Activated B cell treated with CpG ODN at 0.5 μM for 24 hours (primary cell): ENCODE measurements around the gene GRIK4. TPM values are rescaled to one million over a fixed set of nuclear protein-coding genes. Genes with fewer than 3 reads are reported as not detected.

Experiments used
- ATAC-seq: fragments of 200-7000 bp; cut with Tn5 transposase; one replicate; pipeline ENCODE4 v1.10.0; 2021; ENCODE audit warnings: low read depth, mild to moderate bottlenecking, moderate library complexity
- CTCF ChIA-PET: fragments of 350-600 bp; sonication (Branson Sonifier 250); formaldehyde crosslinking; loops from one replicate; lab custom pipeline; 2021; ENCODE audit warnings: antibody characterized with exemption; lab: Charles Lee
- POLR2A ChIA-PET: fragments of 350-600 bp; sonication (Branson Sonifier 250); formaldehyde crosslinking; loops from one replicate; lab custom pipeline; 2021; ENCODE audit warnings: antibody characterized with exemption; lab: Charles Lee
- DNase-seq: peaks from one replicate; pipeline ENCODE4 v3.0.0; 2022
- H3K27ac Mint-ChIP-seq: one replicate; pipeline ENCODE4 v1.8.0; 2020; ENCODE audit warnings: mixed read lengths
- H3K27me3 Mint-ChIP-seq: one replicate; pipeline ENCODE4 v1.8.0; 2021; ENCODE audit warnings: mixed read lengths
- H3K36me3 Mint-ChIP-seq: one replicate; pipeline ENCODE4 v1.8.0; 2021; ENCODE audit warnings: low read depth, mixed read lengths
- H3K4me1 Mint-ChIP-seq: one replicate; pipeline ENCODE4 v1.8.0; 2021; ENCODE audit warnings: mixed read lengths
- H3K4me3 Mint-ChIP-seq: one replicate; pipeline ENCODE4 v1.8.0; 2020; ENCODE audit warnings: mild to moderate bottlenecking, mixed read lengths
- H3K9me3 Mint-ChIP-seq: one replicate; pipeline ENCODE4 v1.8.0; 2020; ENCODE audit warnings: mixed read lengths
- CTCF ChIP-seq: fragments of 200-600 bp; IDR thresholded peaks from one replicate; pipeline ENCODE4 v1.8.0; 2022; ENCODE audit warnings: antibody characterized with exemption, mild to moderate bottlenecking
- intact Hi-C: fragments of 100-400 bp; cut with micrococcal nuclease; formaldehyde crosslinking; loops from one replicate; pipeline ENCODE4 v1.15.1; 2024
- total RNA-seq: library from RNA; stranded (reverse); gene quantifications from 2 replicates; pipeline ENCODE4 v1.2.3, GENCODE V29; 2022

GRIK4 gene
- total RNA-seq, 1 donor from 2014 or later = not detected

DNA sequence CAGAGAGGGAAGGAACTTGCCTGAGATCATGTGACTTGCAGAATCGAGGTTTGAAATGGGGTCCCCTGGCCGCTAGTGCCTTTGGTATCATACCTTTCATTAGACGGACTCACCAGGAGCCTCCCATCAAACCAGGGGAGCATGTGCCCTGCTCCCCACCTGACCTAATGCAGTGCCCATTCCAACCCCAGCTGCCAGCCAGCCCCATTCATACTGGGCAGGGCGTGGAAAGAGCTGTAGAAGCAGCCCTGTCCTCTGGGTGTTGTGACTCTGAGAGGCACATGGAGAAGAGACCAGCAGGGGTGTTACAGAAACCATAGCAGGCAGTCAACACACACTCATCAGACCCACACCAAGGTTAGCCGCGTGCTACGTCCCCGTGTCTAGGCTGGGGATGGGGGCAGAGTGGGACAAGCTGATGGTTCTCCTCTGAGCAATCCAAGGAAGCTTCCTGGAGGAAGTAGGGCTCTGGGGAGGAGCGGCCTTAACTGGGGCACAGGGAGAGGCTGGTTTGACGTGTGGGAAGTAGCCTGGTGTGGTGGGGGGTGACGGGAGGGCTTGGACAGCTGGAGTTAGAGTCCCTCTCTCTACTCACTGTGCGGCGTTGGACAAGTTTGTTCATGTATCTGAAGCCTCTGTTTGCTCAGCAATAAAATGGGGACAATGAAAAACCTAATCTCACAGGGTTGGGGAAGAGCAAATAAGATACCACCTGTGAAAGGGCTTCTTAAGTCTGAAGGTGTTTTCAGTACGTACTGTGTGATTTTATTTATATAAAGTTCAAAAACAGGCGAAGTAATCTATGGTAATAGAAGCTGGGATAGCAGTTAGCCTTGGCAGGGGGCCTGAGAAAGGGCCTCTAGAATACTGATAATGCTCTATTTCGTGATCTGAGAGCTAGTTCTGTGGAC lies 14.0 kb downstream of the GRIK4 start:
- Mint-ChIP-seq H3K27ac (no peak overlapping the region), H3K27me3 (peaks cover 14% of the 10 kb centered on the region), H3K4me1 (peaks cover 5% of the 10 kb centered on the region), H3K4me3 (no peak overlapping the region), H3K9me3 (no peaks in the 10 kb centered on the region), H3K36me3 (no peaks in the 10 kb centered on the region)
- CTCF ChIA-PET = no interaction called here
- ATAC-seq (no peak), DNase-seq (no peak)
- intact Hi-C loops = no loop called here
- TF ChIP-seq CTCF = no peak
- POLR2A ChIA-PET = no interaction called here

- CTCF ChIA-PET = no interaction called here
- Mint-ChIP-seq H3K9me3 (no peaks in the 10 kb centered on the region), H3K36me3 (no peaks in the 10 kb centered on the region), H3K27me3 (peaks cover 14% of the 10 kb centered on the region), H3K4me3 (no peak overlapping the region), H3K27ac (no peak overlapping the region), H3K4me1 (peaks cover 5% of the 10 kb centered on the region)
- no peak for TF ChIP-seq CTCF
- ATAC-seq = no peak
- DNase-seq = no peak
- intact Hi-C loops = no loop called here
- POLR2A ChIA-PET = no interaction called here
These were observed 14.7 kb downstream of the GRIK4 start for GRCh38 chr11:120526241-120526640.

GRCh38 chr11:120527111-120527761 lies 15.7 kb downstream of the GRIK4 start:
- H3K27me3 Mint-ChIP-seq = peaks cover 16% of the 10 kb centered on the region
- no peak for TF ChIP-seq CTCF
- peaks cover 5% of the 10 kb centered on the region for H3K4me1 Mint-ChIP-seq
- no peaks in the 10 kb centered on the region for H3K36me3 Mint-ChIP-seq
- CTCF ChIA-PET = no interaction called here
- intact Hi-C loops = no loop called here
- DNase-seq (no peak), ATAC-seq (no peak)
- POLR2A ChIA-PET = no interaction called here
- H3K4me3 Mint-ChIP-seq = no peak overlapping the region
- no peaks in the 10 kb centered on the region for H3K9me3 Mint-ChIP-seq
- H3K27ac Mint-ChIP-seq = no peak overlapping the region

DNA sequence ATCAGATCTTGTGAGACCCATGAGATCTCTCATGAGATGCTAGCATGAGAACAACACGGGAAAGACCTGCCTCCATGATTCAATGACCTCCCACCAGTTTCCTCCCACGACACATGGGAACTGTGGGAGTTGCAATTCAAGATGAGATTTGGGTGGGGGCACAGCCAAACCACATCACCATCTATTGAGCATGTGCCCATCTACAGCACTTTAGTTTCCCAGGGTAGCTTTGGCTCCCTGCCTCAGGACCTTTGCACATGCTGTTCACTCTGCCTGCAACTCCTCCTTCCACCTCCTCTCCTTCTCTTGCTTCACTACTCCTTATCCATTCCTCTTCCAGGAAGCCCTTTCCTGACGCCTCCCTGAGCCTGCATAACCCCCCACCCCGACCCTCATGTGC lies 17.2 kb downstream of the GRIK4 start:
- ChIA-PET POLR2A (no interaction called here), CTCF (no interaction called here)
- no peaks in the 10 kb centered on the region for H3K36me3 Mint-ChIP-seq
- DNase-seq (no peak), ATAC-seq (no peak)
- H3K27me3 Mint-ChIP-seq = peaks cover 15% of the 10 kb centered on the region
- no peak overlapping the region for H3K4me3 Mint-ChIP-seq
- no peaks in the 10 kb centered on the region for H3K4me1 Mint-ChIP-seq
- intact Hi-C loops = no loop called here
- no peak overlapping the region for H3K27ac Mint-ChIP-seq
- no peaks in the 10 kb centered on the region for H3K9me3 Mint-ChIP-seq
- no peak for TF ChIP-seq CTCF

DNA sequence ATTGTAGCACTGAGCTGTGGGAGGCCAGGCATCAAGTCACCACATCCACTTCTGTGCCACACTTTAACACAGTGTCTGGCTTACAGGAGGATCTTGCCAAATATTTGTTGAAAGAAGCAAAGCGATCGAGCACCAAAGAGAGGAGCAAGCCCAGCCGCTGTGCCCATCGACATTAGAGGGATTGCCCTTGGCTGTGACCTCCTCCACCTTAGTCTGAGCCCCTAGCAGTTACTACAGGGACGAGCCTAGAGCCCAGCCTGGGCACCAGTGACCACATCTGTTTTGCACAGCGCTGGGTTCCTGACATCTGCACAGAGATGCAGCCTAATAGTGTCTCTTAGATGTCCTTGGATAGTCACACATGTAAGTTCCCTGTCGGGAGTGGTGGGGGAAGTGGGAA lies 17.7 kb downstream of the GRIK4 start:
- Mint-ChIP-seq H3K27ac (no peak overlapping the region), H3K4me3 (no peak overlapping the region), H3K4me1 (no peaks in the 10 kb centered on the region), H3K27me3 (peaks cover 17% of the 10 kb centered on the region), H3K36me3 (no peaks in the 10 kb centered on the region), H3K9me3 (no peaks in the 10 kb centered on the region)
- no peak for DNase-seq
- no peak for TF ChIP-seq CTCF
- intact Hi-C loops = no loop called here
- no peak for ATAC-seq
- ChIA-PET CTCF (no interaction called here), POLR2A (no interaction called here)
